ENCODE results near the gene GNAQ. TPM values are rescaled to one million over a fixed set of nuclear protein-coding genes. Genes with fewer than 3 reads are reported as not detected.
A peak's percentile ranks its signal among the peaks of the same experiment; 100 is the strongest.

Gene GNAQ
- polyA plus RNA-seq, 3 donors = 8.3 to 51.0 (median 9.6) TPM

- no peak overlapping the region for H3K9ac ChIP-seq (ENCODE audit: insufficient read depth, low read length, poor library complexity, severe bottlenecking)
- Mint-ChIP-seq H3K4me3 (peak overlapping the region in 1 of 2 donors; percentile 96), H3K27ac (peak overlapping the region in 6 of 7 donors; percentile 67 to 96 (median 86)), H3K36me3 (peaks cover 6 to 8% of the 10 kb centered on the region in 2 donors), H3K9me3 (peaks cover 0 to 2% (median 0%) of the 10 kb centered on the region in 7 donors), H3K4me1 (peaks cover 76% of the 10 kb centered on the region), H3K27me3 (ENCODE audit: low read depth in 3 of 3) (no peaks in the 10 kb centered on the region)
- H2AFZ ChIP-seq (ENCODE audit: insufficient read depth, low read depth, low read length, poor library complexity, severe bottlenecking) = no peak overlapping the region
- peaks cover 91% of the 10 kb centered on the region for H3K79me2 ChIP-seq (ENCODE audit: insufficient read depth, low read length)
- H3K9me3 ChIP-seq (replicated peaks in 1 of 2; ENCODE audit: control insufficient read depth in 1 of 2, insufficient read depth in 1 of 2, low read length in 2 of 2) = no peaks in the 10 kb centered on the region
- peaks cover 63 to 70% of the 10 kb centered on the region in 2 donors for H3K4me1 ChIP-seq (ENCODE audit: control insufficient read depth in 1 of 2, insufficient read depth in 2 of 2, low read length in 2 of 2)
- peaks cover 78% of the 10 kb centered on the region for H4K20me1 ChIP-seq (ENCODE audit: insufficient read depth, low read length)
- 100% methylated on average over 1 of the region's 3 CpGs for WGBS (ENCODE audit: insufficient coverage)
- peak overlapping the region; percentile 55 to 84 for H3K27ac ChIP-seq (ENCODE audit: low read depth in 1 of 2, low read length in 2 of 2)
- no peak for TF ChIP-seq CTCF (IDR thresholded peaks at IDR 0.05)
- H3K36me3 ChIP-seq (replicated peaks in 1 of 2; ENCODE audit: control insufficient read depth in 1 of 2, insufficient read depth in 2 of 2, low read length in 2 of 2) = peaks cover 0 to 5% of the 10 kb centered on the region in 2 donors
- no peak for DNase-seq
- intact Hi-C loops (cut with micrococcal nuclease) = loop anchor here in 1 of 2 donors (10.0 kb wide), 1 partner anchor 87 kb away; the partner anchor contains the start of gene GNAQ
- H3K27me3 ChIP-seq (ENCODE audit: control insufficient read depth in 2 of 2, insufficient read depth in 2 of 2, low read length in 2 of 2) = no peaks in the 10 kb centered on the region
- peak overlapping the region; percentile 76 for H3K4me2 ChIP-seq (replicated peaks; ENCODE audit: extremely low read depth, low read length, poor library complexity, severe bottlenecking)
- peak overlapping the region in 1 of 3 experiments; percentile 71 for H3K4me3 ChIP-seq (replicated peaks in 1 of 3; ENCODE audit: low read depth in 2 of 3, low read length in 3 of 3)
Observed at GRCh38 chr9:77947651-77948050, 84.0 kb downstream of the GNAQ start.

- H3K4me1 Mint-ChIP-seq = peaks cover 80% of the 10 kb centered on the region
- H3K9me3 Mint-ChIP-seq = peaks cover 0 to 2% (median 0%) of the 10 kb centered on the region in 7 donors
- Histone ChIP-seq H3K27me3 (ENCODE audit: control insufficient read depth in 2 of 2, insufficient read depth in 2 of 2, low read length in 2 of 2) (no peaks in the 10 kb centered on the region), H3K79me2 (ENCODE audit: insufficient read depth, low read length) (peaks cover 91% of the 10 kb centered on the region), H2AFZ (ENCODE audit: insufficient read depth, low read depth, low read length, poor library complexity, severe bottlenecking) (no peak overlapping the region), H4K20me1 (ENCODE audit: insufficient read depth, low read length) (peaks cover 72% of the 10 kb centered on the region), H3K36me3 (replicated peaks in 1 of 2; ENCODE audit: control insufficient read depth in 1 of 2, insufficient read depth in 2 of 2, low read length in 2 of 2) (peaks cover 0 to 5% of the 10 kb centered on the region in 2 donors), H3K4me2 (replicated peaks; ENCODE audit: extremely low read depth, low read length, poor library complexity, severe bottlenecking) (peak overlapping the region; percentile 76), H3K9me3 (replicated peaks in 1 of 2; ENCODE audit: control insufficient read depth in 1 of 2, insufficient read depth in 1 of 2, low read length in 2 of 2) (no peaks in the 10 kb centered on the region), H3K4me1 (ENCODE audit: control insufficient read depth in 1 of 2, insufficient read depth in 2 of 2, low read length in 2 of 2) (peaks cover 67 to 75% of the 10 kb centered on the region in 2 donors), H3K9ac (ENCODE audit: insufficient read depth, low read length, poor library complexity, severe bottlenecking) (no peak overlapping the region), H3K27ac (ENCODE audit: low read depth in 1 of 2, low read length in 2 of 2) (peak overlapping the region; percentile 55 to 84), H3K4me3 (replicated peaks in 1 of 3; ENCODE audit: low read depth in 2 of 3, low read length in 3 of 3) (peak overlapping the region; percentile 33 to 71 (median 54))
- no CpG with 5 or more reads among the region's 5 CpGs for WGBS (ENCODE audit: insufficient coverage)
- intact Hi-C loops (cut with micrococcal nuclease) = loop anchor here in 1 of 2 donors (10.0 kb wide), 1 partner anchor 88 kb away; the partner anchor contains the start of gene GNAQ
- no peaks in the 10 kb centered on the region for H3K27me3 Mint-ChIP-seq (ENCODE audit: low read depth in 3 of 3)
- TF ChIP-seq CTCF (IDR thresholded peaks at IDR 0.05) = no peak
- peak overlapping the region; percentile 81 to 96 (median 92) for H3K27ac Mint-ChIP-seq
- DNase-seq = peak in 2 of 3 donors; percentile 33 to 47
- peaks cover 6 to 8% of the 10 kb centered on the region in 2 donors for H3K36me3 Mint-ChIP-seq
- peak overlapping the region; percentile 71 to 96 for H3K4me3 Mint-ChIP-seq
Observed at GRCh38 chr9:77946969-77947620, 84.5 kb downstream of the GNAQ start.

Measured in CD14-positive monocyte (primary cell).